Stimulated activated naive CD4-positive, alpha-beta T cell (primary cell): ENCODE measurements around the gene CROCC2.

Experiments used
- DNase-seq, 6 experiments: peaks; one replicate each; lab custom pipeline; 2025; lab: John Stamatoyannopoulos, UW

Gene CROCC2

DNA sequence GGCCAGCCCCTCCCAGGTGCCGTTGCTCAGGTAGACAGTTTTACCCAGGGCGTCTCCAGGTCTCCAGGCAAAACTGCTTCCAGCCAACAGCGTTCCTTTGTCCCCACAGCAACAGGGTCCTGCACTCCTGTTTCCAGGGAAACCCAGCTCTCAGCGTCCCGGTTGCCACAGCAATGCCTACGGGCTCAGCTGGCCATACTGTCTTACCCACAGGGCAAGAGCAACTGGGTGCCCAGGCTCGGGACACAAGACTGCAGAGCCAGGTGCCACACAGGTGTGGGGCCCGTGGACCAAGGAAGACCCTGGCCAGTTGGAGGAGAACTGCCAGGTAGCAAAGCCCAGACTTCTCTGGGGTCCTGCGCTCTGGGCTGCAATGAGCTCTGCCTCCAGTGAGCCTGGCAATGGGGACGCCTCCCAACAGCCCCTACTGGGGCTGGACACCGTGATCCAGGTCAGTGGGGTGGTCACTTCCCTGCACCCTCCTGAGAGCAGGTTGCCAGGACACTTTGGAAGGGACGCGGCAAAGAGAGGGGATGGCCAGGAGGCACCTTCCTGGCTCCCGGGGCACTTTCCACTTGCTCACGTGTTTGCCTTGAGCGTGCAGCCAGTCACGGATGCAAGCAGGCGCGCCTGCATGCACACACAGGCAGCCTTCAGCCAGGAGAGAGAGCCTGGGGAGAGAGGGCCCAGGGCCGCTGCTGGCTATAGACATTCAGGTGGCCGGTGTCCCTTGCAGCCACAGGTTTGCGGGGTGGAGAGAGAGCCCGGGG, at the start of gene CROCC2:
CROCC2 (plus strand) TSS at position 196 of the 770 bp plus-strand sequence; CDS start at position 374, 178 bp downstream.
- no peak for DNase-seq

GRCh38 chr2:240857039-240858008, 48.8 kb upstream of the CROCC2 start:
- DNase-seq = no peak

DNA sequence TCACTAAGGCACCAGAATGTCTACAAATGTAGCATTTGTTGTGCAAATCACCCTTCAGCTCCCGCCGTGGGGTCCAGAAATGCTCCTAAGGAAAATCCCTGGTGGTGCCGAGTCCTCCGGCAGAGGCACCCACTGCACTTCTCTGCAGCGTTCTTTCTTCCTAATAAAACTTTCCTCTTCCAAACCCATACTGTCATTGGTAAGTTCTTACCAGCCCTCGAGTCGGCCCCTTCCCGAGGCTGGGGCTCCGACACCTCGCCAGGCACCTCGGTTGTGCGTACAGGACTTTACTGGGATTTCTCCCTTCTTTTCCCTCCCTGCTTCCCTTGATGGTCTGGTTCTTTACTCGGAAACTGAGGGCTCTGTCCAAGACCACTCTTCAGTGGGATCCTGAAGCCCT, 47.8 kb upstream of the CROCC2 start:
- no peak for DNase-seq

GRCh38 chr2:240858871-240859270, 47.3 kb upstream of the CROCC2 start:
- DNase-seq = no peak

DNA sequence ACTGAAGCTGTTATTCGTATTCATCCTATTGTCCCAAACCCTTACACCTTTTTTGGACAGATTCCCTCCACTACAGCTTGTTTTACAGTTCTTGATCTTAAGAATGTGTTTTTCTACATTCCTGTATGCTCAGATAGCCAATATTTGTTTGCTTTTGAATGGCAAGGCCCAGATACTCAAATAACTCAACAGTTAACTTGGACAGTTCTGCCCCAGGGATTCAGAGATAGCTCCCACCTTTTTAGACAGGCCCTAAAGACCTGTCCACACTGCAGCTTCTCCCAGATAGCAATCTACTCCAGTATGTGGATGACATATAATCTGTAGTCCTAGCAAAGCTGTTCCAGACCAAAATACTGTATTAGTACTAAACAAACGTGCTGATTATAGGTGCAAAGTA, 44.6 kb upstream of the CROCC2 start:
- no peak for DNase-seq

DNA sequence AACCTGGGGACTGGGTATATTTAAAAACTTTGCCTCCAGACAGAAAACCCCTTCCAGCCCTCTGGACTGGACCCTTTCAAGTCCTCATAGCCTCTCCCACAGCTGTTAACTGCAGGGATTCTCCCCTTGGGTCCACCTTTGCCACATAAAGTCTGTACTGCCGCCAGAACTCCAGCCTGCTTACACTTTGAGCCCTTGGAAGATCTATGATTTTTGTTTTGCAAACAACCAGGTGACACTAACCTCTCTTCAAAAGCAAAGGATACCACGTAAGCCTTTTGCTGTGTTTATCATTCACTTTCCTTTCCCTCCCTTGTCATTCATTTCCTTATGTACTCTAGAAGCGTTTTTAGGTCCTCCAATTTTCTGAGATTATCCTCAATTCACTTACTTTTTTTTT, 41.7 kb upstream of the CROCC2 start:
- no peak for DNase-seq

- no peak for DNase-seq
Measured at GRCh38 chr2:240865391-240865790, 40.7 kb upstream of the CROCC2 start.

DNA sequence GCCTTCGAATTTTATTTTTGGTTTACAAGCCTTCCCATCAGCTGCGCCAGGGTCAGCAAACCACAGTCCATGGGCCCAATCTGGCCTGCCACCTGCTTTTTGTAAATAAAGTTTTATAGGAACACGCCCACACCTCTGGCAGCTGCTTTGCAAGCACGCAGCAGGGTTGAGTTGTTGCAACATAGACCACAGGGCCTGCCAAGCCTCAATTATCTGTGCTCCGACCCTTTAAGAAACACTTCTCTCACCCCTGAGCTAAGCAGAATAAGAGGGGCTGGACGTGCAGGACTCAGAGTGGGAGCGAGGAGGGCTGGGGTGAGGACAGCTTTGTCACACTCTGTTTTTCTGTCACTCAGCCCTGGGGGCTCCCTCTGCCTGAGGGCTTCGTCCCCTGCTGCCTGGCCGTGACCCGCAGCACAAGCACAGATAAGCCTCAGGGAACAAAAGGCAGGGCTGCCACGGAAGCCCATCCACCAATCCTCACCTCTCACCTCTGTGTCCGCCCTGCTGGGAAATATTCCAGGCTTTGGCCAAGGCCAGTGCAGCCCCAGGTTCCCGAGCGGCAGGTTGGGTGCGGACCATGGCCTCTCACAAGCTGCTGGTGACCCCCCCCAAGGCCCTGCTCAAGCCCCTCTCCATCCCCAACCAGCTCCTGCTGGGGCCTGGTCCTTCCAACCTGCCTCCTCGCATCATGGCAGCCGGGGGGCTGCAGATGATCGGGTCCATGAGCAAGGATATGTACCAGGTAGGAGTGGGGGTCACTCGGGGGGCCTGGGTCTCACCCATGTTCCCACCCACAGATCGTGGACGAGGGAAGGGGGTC, 37.6 kb upstream of the CROCC2 start, which contains the start of gene AGXT:
AGXT (plus strand) TSS at position 539 of the 823 bp plus-strand sequence; CDS start at position 581, 42 bp downstream.
- no peak for DNase-seq

DNA sequence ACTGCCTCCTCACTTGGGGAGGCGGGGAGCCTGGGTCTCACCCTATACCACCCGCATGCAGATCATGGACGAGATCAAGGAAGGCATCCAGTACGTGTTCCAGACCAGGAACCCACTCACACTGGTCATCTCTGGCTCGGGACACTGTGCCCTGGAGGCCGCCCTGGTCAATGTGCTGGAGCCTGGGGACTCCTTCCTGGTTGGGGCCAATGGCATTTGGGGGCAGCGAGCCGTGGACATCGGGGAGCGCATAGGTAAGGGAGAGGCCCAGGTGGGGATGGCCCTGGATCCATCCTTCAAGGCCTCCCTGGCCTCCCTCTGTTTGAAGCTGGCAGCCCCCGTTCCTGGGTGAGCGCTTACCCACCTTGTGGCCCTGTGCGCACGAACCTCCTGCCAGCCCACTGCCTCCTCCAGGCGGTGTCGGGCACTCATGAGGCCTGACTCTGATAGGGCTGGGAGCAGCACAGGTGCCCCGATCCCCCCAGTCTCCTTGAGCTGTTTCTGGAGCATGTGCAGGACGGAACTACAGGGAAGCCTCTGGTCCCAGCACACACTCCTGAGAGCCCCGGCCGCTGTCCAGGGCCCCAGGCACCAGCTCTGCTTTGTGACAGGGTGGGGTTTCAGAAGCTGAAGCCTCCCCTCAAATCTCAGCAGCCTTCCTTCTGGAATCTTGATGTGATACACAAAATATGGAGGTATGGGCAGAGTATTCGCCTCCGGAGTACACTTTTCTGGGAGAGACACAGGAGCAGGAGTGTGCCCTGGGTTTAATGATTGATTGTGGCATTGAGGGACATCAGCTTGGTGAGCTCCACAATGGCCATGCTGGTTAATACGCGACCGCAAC, 36.8 kb upstream of the CROCC2 start:
- no peak for DNase-seq

DNA sequence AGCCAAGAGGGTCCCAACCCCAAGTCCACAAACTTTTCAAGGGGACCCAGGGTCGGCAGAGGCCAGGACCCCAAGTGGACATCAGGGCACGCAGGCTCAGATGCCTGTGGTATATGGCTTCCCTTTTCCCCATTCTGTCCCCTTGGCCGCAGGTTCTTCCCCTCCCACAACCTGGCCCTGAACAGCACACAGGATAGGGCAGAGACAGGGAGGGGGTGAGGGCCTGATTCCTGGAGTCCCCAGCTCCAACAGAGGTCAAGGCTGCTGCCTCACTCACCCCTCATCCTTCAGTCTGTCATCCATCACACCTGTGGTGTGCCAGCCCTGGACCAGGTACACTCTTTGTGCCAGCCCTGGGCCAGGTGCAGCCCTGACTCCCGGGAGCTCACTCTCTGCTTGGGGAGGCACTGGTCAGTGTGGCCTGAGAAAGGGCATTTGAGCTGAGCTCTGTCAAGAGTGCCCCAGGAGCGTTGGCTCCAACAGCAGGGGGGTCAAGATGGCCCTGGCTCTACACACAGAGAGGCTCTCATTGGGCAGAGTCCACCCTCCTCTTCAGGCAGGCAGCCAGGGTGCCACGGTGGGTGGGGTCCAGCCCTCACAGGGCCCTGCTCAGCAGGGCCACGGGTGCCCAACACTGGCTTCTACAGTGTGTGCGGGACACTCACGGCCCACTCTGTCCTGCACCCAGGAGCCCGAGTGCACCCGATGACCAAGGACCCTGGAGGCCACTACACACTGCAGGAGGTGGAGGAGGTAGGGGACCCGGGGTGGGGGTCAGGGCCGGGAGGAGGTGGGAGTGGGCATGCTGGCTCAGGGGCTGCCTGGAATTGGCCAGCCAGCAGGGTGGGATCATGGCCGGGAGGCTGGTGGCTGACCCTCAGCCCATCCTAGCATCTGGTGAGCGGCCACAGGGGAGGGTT, 35.9 kb upstream of the CROCC2 start:
- DNase-seq = no peak

- no peak for DNase-seq
Measured at GRCh38 chr2:240871071-240871958, 34.8 kb upstream of the CROCC2 start.

- no peak for DNase-seq
Measured at GRCh38 chr2:240872317-240873097, 33.6 kb upstream of the CROCC2 start.

DNA sequence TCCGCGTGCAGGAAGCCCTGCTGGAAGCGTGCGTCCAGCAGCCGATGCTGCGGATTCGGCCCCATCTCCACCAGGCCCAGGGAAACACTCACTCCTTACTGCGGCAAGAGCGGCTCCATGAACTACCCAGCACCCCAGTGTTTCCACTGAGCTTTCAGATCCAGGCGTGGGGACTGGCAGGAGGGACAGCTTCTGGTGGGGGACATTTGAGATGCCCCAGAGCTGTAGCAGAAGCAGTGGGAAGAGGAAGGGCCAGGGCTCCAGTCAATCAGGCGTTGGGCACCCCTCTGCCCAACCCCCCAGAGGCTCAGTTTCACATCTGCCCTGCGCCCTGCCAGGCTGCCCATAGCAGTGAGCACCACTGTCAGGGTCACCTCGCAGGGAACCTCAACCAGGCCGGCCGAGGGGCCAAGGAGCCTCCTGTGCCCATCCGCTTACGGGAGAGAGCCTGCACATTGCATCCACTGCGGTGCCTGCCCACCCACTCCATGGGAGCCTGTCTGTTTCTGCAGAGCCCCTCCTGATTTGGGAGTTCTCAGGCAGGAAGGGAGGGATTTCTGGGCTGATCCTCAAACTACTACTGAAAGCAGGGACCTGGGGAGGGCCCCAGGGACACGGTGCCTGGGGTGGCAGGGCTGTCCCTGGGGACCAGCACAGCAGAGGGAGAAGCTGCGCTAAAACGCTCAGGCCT, 32.9 kb upstream of the CROCC2 start:
- DNase-seq = no peak

DNA sequence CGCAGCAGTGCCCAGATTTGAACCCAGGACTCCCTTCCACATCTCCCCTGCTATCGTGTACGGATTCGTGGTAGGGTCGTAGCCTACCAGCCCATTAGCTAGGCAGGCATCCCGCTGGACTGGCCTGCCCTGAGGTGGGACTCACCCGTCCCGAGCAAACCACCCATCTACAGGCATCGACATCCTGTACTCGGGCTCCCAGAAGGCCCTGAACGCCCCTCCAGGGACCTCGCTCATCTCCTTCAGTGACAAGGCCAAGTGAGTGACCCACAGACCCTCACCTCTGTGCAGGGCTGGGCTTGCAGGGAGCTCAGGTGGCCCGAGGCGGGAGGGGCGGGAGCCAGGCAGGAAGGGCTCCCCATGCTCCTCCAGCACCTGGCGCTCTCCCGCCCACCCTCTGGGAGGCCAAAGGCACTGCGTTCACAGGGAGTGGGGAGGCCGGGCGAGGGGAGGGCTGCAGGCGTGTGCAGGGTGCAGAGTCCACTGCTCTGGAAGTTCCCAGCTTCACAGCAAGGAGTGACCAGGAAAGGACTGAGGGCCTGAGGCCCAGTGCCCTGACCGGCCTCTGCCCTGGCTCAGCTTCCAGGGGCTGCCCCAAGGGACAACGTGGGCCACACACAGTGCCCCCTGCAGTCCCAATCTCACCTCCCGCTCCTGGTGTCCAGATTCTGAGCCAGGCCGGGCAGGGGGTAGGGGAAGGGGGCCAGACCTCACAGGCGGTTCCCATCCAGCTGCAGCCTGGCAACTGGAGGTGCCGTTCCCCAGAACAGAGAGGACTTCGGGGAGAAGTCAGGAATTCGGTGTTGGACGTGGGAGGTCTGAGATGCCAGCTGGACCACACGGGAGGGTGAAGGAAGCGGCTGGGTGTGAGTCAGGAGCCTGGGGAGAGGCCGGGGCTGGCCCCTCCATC, 32.1 kb upstream of the CROCC2 start:
- no peak for DNase-seq

DNA sequence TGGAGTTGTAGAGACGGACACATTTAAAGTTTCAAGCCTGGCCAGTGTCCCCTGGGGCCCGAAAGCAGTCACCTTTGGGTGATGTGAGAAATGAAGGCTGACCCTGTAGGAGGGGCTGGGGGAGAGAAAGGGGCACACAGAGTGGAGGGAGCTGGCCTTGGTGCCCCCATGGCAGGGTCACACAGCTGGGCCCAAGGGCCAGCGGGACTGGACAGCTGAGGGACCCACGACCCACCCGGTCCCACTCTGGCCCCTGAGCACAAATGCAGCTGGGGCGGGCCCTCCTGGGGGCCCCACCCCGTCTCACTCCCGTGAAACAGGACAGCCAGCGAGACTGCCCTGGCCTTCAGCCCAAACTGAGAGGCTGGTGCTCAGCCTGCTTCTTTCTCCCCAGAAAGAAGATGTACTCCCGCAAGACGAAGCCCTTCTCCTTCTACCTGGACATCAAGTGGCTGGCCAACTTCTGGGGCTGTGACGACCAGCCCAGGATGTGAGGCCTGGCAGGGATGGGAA, 31.4 kb upstream of the CROCC2 start:
- no peak for DNase-seq
